Measurements from ENCODE around the gene ZBTB49.

ZBTB49 gene

GRCh38 chr4:4281787-4282186, 8.3 kb upstream of the ZBTB49 start:
- DNase-seq: no peak

GRCh38 chr4:4284827-4285618, 5.0 kb upstream of the ZBTB49 start:
- no peak for DNase-seq

GRCh38 chr4:4288098-4288497, 2.0 kb upstream of the ZBTB49 start:
- no peak for DNase-seq

- no peak for DNase-seq
Measured at GRCh38 chr4:4289055-4289454, 996 bp upstream of the ZBTB49 start.

GRCh38 chr4:4289597-4289940, 482 bp upstream of the ZBTB49 start:
- no peak for DNase-seq

GRCh38 chr4:4293279-4293678, 3.2 kb downstream of the ZBTB49 start:
- DNase-seq: no peak

- DNase-seq: no peak
Measured at GRCh38 chr4:4296283-4296846, 6.3 kb downstream of the ZBTB49 start.

- no peak for DNase-seq
Measured at GRCh38 chr4:4299006-4299405, 9.0 kb downstream of the ZBTB49 start.

GRCh38 chr4:4302001-4302400, 11.9 kb downstream of the ZBTB49 start:
- no peak for DNase-seq

GRCh38 chr4:4302416-4302815, 12.4 kb downstream of the ZBTB49 start:
- no peak for DNase-seq

GRCh38 chr4:4306920-4307319, 16.9 kb downstream of the ZBTB49 start:
- DNase-seq: no peak

- DNase-seq: no peak
Measured at GRCh38 chr4:4308800-4309441, 18.9 kb downstream of the ZBTB49 start.

GRCh38 chr4:4311193-4311592, 21.1 kb downstream of the ZBTB49 start:
- no peak for DNase-seq

- DNase-seq: no peak
Measured at GRCh38 chr4:4315461-4316149, 25.6 kb downstream of the ZBTB49 start.

GRCh38 chr4:4316150-4316495, 26.1 kb downstream of the ZBTB49 start:
- no peak for DNase-seq

- no peak for DNase-seq
Measured at GRCh38 chr4:4317496-4318232, 27.6 kb downstream of the ZBTB49 start.

- DNase-seq: no peak
Measured at GRCh38 chr4:4320528-4320927, 30.5 kb downstream of the ZBTB49 start.

- DNase-seq: no peak
Measured at GRCh38 chr4:4320951-4321714, 31.1 kb downstream of the ZBTB49 start.

- DNase-seq: no peak
Measured at GRCh38 chr4:4321951-4322688, 32.1 kb downstream of the ZBTB49 start.

- DNase-seq: no peak
Measured at GRCh38 chr4:4323705-4324534, 33.9 kb downstream of the ZBTB49 start.

- no peak for DNase-seq
Measured at GRCh38 chr4:4325321-4325720, 35.3 kb downstream of the ZBTB49 start.
